Spleen (tissue), 11 donors: ENCODE measurements around the gene PRCD. TPM values are rescaled to one million over a fixed set of nuclear protein-coding genes. Genes with fewer than 3 reads are reported as not detected.

Source experiments
- DNase-seq: peaks from one replicate; pipeline ENCODE4 v3.0.0-alpha.2; 2020
- H3K27ac ChIP-seq, 8 donors: fragments of 200-600 bp; sonication (generic) in 7 of 8; 1 replicate in 4 of 8; 2 replicates in 4 of 8; pipeline versions ENCODE4 v1.5.0 to v1.8.0; 2016 to 2021; ENCODE audit warnings: inconsistent platforms in 4 of 8, mild to moderate bottlenecking in 4 of 8, moderate library complexity in 1 of 8
- H3K27me3 ChIP-seq, 7 donors: fragments of 200-600 bp; sonication (generic) in 6 of 7; replicated peaks in 1 of 7; 1 replicate in 4 of 7; 2 replicates in 3 of 7; pipeline versions ENCODE4 v1.5.0 to v1.8.0; 2016 to 2021; ENCODE audit warnings: inconsistent platforms in 3 of 7, mild to moderate bottlenecking in 1 of 7
- H3K36me3 ChIP-seq, 6 donors: fragments of 200-600 bp; sonication (generic) in 5 of 6; 1 replicate in 4 of 6; 2 replicates in 2 of 6; pipeline versions ENCODE4 v1.5.0 to v1.8.0; 2016 to 2021; ENCODE audit warnings: inconsistent platforms in 2 of 6
- H3K4me1 ChIP-seq, 6 donors: fragments of 200-600 bp; sonication (generic) in 5 of 6; 1 replicate in 3 of 6; 2 replicates in 3 of 6; pipeline versions ENCODE4 v1.5.0 to v1.8.0; 2016 to 2021; ENCODE audit warnings: inconsistent platforms in 3 of 6
- H3K4me3 ChIP-seq, 8 donors: fragments of 200-600 bp; sonication (generic) in 7 of 8; 1 replicate in 4 of 8; 2 replicates in 4 of 8; pipeline versions ENCODE4 v1.5.0 to v1.8.0; 2016 to 2021; ENCODE audit warnings: inconsistent platforms in 4 of 8, mild to moderate bottlenecking in 4 of 8, moderate library complexity in 2 of 8
- H3K9me3 ChIP-seq, 8 donors: fragments of 200-600 bp; sonication (generic) in 7 of 8; 1 replicate in 4 of 8; 2 replicates in 4 of 8; pipeline versions ENCODE4 v1.5.0 to v1.8.0; 2016 to 2021; ENCODE audit warnings: inconsistent platforms in 4 of 8
- CTCF ChIP-seq, 11 experiments: fragments of 200-600 bp in 7 of 11; fragments of 450-650 bp in 4 of 11; sonication (generic) in 4 of 11; IDR thresholded peaks in 8 of 11; conservative IDR thresholded peaks in 3 of 11; 1 replicate in 7 of 11; 2 replicates in 4 of 11; pipeline versions ENCODE4 v1.4.0 to v1.8.0; 2016 to 2021; ENCODE audit warnings: antibody characterized with exemption in 11 of 11, inconsistent platforms in 4 of 11, mild to moderate bottlenecking in 1 of 11
- POLR2A ChIP-seq, 3 donors: fragments of 450-650 bp; IDR thresholded peaks; one replicate each; pipeline ENCODE4 v1.5.1; 2017; ENCODE audit warnings: antibody characterized with exemption in 3 of 3, mild to moderate bottlenecking in 1 of 3
- POLR2AphosphoS5 ChIP-seq, 3 donors: sonication (generic); formaldehyde crosslinking; IDR thresholded peaks; one replicate each; pipeline ENCODE4 v1.5.1; 2017; ENCODE audit warnings: antibody characterized with exemption in 3 of 3
- WGBS, 5 donors: extraction: QIAGEN DNeasy Blood & Tissue Kit in 3 of 5; methylation state at CpG; one replicate each; pipeline versions ENCODE4 v1.1.5 to v1.1.7; 2013 to 2018; 5-methylcytosine and 5-hydroxymethylcytosine counted together
- intact Hi-C: fragments of 100-400 bp; cut with DNase I; formaldehyde crosslinking; loops from one replicate; pipeline ENCODE4 v1.15.0; 2023; ENCODE audit warnings: low total_unique reads
- polyA plus RNA-seq, 3 donors: library from polyadenylated mRNA; stranded (reverse); fragments of 200-250 nt; gene quantifications; one replicate each; pipeline ENCODE4 v1.2.1, GENCODE V29; 2013
- total RNA-seq, 7 donors: library from RNA; depleted of rRNA in 3 of 7; stranded (reverse); fragments of >200 nt in 3 of 7; fragmentation: NEBNext Ultra II Directional in 4 of 7; extraction: Animal tissue kit (Norgen Biotek cat#: 25700) in 4 of 7; gene quantifications; one replicate each; pipeline versions ENCODE4 v1.1.0 to v1.2.1, GENCODE V29; 2016 to 2021
- donor health status: healthy with polysubstance abuse.
- donor health status: DM: no; HTN: no; CAD: no; lungs with moderate emphysema.
- donor health status: DM: no; HTN: no; CAD: no.
- donor health status: Bipolar disorder and iron deficiency.
- donor health status: healthy.
- donor health status: DM: no; HTN: no; CAD: no.
- donor health status: DM: yes; HTN: yes; CAD: no.

The PRCD gene
- total and polyA plus RNA-seq, 10 donors = 3.5 to 54.1 (median 11.8) TPM

- intact Hi-C loops = no loop called here
- peaks cover 7 to 34% (median 29%) of the 10 kb centered on the region in 6 donors for H3K4me1 ChIP-seq
- H3K4me3 ChIP-seq = peak overlapping the region in 3 of 8 donors; percentile 62 to 74 (median 62)
- H3K27me3 ChIP-seq = peaks cover 0 to 60% (median 12%) of the 10 kb centered on the region in 7 donors
- no peak for TF ChIP-seq POLR2AphosphoS5 (IDR thresholded peaks at IDR 0.05)
- TF ChIP-seq CTCF (IDR thresholded peaks at IDR 0.05 in 8 of 11, conservative IDR thresholded peaks at IDR 0.05 in 3 of 11) = no peak
- no peak for DNase-seq
- H3K9me3 ChIP-seq = no peaks in the 10 kb centered on the region
- no peak overlapping the region for H3K27ac ChIP-seq
- H3K36me3 ChIP-seq = no peaks in the 10 kb centered on the region
- 27 to 49% (median 36%) methylated on average over 9 to 17 of the region's 17 CpGs for WGBS, 5 donors
Observed at GRCh38 chr17:76586741-76587487, 47.1 kb downstream of the PRCD start.

- TF ChIP-seq POLR2AphosphoS5 (IDR thresholded peaks at IDR 0.05) = no peak
- TF ChIP-seq POLR2A (IDR thresholded peaks at IDR 0.05) = no peak
- TF ChIP-seq CTCF (IDR thresholded peaks at IDR 0.05 in 8 of 11, conservative IDR thresholded peaks at IDR 0.05 in 3 of 11) = no peak
- Histone ChIP-seq H3K36me3 (no peaks in the 10 kb centered on the region), H3K9me3 (no peaks in the 10 kb centered on the region), H3K4me1 (peaks cover 7 to 34% (median 29%) of the 10 kb centered on the region in 6 donors), H3K27ac (no peak overlapping the region), H3K27me3 (peaks cover 0 to 60% (median 12%) of the 10 kb centered on the region in 7 donors), H3K4me3 (no peak overlapping the region)
- intact Hi-C loops = no loop called here
- DNase-seq = no peak
Observed at GRCh38 chr17:76588182-76588581, 48.3 kb downstream of the PRCD start.

- intact Hi-C loops = no loop called here
Observed at GRCh38 chr17:76593384-76593826, 53.6 kb downstream of the PRCD start.

More at GRCh38 chr17:76593384-76593826, 53.6 kb downstream of the PRCD start:
- Histone ChIP-seq H3K4me3 (no peak overlapping the region), H3K9me3 (no peaks in the 10 kb centered on the region), H3K4me1 (peaks cover 5 to 14% (median 12%) of the 10 kb centered on the region in 6 donors), H3K27ac (no peak overlapping the region), H3K27me3 (peaks cover 0 to 24% (median 0%) of the 10 kb centered on the region in 7 donors), H3K36me3 (no peaks in the 10 kb centered on the region)
- WGBS, 5 donors = 81 to 89% (median 86%) methylated on average over 8 of the region's 8 CpGs
- no peak for TF ChIP-seq CTCF (IDR thresholded peaks at IDR 0.05 in 8 of 11, conservative IDR thresholded peaks at IDR 0.05 in 3 of 11)
- no peak for TF ChIP-seq POLR2AphosphoS5 (IDR thresholded peaks at IDR 0.05)
- no peak for TF ChIP-seq POLR2A (IDR thresholded peaks at IDR 0.05)
- DNase-seq = no peak
